CD4-positive, alpha-beta T cell treated with Interleukin-21 for 1 hour (primary cell): ENCODE data around the gene SIGLEC11.
"Not testable (repeated sequence)": the region's sequence is repeated elsewhere in the genome, so short reads cannot be mapped to it uniquely, and the experiment has no call there.

Experiments used
- DNase-seq: peaks from one replicate; pipeline ENCODE4 v3.0.0-alpha.2; 2020

Gene SIGLEC11

DNA sequence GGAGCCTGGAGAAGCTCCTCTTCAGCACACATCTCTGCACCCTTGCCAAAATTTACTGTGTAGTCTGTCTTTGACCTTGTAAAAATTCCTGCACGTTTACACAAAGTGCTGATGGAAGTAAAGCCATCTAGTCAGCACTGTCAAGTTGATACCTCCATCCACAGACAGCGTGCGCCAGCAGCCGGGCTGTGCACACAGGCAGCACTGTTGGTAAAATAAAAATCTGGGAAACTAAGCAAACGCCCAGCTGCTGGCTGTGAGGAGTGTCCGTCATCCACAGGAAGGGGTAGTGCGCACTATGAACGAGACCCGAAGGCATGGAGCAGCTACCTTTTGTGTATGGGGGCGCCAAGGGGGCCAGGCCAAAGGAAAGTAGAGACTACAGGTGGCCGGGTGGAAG lies 17.4 kb upstream of the SIGLEC11 start:
- DNase-seq: no peak

DNA sequence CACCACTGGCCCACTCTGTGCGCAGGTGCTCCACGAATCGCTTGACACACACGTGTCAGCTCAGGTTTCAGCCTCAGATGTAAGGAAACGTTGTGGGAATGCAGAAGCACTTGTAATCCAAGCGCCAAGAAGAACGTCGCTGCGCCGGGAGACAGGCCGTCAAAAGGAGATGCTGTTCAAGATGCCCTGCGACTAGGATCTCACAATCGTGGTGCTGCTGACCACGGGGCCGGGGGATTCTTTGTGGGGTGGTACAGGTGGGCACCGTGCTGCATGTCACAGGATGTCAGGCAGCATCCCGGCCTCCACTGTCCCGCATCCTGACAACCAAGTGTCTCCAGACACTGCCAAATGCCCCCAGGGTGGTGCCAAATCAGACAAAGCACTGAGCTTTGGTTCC lies 16.9 kb upstream of the SIGLEC11 start:
- DNase-seq: no peak

DNA sequence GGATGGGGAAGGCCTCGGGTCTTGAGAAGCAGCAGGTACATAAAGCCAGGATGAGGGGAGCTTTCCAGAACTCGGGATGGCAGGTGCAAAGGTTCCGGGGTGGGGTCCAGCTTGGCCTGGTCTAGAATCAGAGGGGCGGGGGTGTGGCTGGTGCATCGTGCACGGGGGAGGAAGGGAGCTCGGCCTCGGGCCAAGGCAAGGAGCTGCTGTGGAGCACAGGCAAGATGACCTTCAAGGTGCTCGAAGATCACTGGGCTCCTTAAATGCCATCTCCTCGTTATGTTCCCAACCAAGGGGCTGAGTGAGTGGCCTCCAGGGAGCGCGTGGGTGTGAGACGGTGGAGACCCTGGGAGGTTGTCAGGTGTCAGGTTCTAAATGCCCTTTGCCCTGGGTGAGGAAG lies 16.1 kb upstream of the SIGLEC11 start:
- no peak for DNase-seq

DNA sequence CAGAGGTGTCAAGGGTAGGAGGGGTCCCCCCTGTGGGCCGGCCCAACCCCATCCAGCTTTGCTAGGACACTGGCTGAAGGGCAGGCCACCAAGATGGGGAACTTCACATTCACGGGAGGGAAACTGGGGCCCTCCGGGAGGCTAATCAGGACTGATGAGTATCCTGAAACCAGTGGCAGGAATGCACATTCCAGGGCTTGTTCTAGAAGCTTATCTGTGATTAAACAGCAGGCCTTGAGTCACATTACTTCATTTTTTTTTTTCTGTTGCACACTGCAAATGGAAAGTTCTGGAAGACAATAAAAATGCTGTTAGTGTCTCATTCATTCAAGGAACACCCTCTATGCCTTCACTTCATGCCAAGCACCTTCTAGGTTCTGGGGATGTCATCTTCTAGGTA lies 15.5 kb upstream of the SIGLEC11 start:
- DNase-seq: no peak

DNA sequence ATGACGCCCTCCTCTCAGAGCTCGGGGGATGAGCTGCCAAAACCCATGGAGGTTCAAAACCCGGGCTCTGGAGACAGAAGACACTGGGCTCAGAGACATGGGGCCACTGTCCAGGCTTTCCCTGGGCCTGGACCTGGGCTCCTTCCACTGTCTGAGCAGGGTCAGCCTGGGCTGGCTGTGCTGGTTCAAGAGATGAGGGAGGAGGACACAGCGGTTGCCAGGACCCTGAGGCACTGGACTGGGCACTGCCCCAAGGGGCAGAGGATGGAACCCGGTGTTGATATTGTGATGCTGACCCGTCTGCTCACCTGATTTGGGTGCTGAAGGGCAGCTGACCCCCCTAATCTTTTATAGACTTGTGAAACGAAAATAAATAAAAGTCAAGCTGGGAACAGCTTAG lies 14.1 kb upstream of the SIGLEC11 start:
- no peak for DNase-seq

DNA sequence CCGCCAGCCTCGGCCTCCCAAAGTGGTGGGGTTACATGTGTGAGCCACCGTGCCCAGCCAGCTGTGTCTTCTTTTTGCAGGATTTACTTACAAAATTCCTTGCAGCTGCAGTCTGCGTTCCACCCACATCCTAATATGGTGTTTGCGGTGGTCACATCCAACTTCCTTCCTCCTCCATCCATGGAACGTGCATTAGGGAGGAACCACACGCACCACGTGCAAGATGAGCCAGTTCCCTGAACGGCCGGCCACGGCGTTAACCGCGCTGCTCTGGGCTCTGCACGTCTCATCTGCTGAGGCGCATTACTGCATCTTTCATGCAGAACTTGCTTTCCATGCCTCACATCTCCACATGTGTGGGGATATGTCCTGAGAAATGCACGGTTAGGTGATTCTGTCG lies 13.0 kb upstream of the SIGLEC11 start:
- DNase-seq: no peak

DNA sequence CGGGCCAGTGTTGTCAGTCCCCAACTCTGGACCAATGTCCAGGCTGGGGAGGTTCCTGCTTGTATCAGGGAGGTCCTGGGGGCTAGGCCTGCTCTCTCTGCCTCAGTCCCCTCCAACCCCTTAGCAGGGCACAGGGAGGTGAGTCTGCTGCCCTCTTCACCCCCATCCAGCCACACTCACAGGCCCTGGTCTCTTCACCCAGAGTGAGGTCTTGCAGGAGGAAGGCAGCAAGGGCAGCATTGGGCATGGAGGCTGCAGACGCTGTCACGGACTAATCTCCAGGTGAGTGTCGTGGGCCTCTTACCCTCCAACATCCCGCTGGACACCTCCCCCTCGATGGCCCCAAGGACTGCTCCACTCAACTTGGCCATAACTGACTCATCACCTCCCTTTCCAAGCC lies 11.9 kb upstream of the SIGLEC11 start:
- DNase-seq: no peak

DNA sequence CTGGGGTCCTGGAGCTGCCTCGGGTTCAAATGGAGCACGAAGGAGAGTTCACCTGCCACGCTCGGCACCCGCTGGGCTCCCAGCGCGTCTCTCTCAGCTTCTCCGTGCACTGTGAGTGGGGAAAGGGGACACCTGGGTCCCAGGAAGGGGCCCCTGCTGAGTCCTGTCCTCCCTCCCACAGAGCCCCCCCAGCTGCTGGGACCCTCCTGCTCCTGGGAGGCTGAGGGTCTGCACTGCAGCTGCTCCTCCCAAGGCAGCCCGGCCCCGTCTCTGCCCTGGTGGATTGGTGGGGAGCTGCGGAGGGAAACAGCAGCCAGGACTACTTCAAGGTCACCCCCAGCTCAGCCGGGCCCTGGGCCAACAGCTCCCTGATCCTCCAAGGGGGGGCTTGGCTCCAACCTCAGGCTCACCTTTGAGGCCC lies 11.0 kb upstream of the SIGLEC11 start:
- DNase-seq: no peak

DNA sequence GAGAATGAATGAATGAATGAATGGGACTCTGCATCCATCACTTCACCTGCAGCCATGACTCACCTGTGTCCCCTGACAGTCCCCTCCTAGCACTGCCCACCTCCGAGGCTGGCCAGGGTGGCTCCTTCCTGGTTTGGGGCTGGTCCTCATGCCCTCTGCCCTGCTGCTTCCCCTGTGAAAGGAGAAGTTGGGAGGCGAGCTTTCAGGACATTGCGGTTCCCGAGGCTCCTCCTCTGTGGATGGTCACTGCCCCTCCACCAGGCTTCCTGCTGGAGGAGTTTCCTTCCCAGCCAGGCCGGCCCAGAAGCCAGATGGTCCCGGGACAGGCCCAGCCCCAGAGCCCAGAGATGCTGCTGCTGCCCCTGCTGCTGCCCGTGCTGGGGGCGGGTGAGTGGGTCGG lies 8.4 kb upstream of the SIGLEC11 start:
- DNase-seq: not testable (repeated sequence)

DNA sequence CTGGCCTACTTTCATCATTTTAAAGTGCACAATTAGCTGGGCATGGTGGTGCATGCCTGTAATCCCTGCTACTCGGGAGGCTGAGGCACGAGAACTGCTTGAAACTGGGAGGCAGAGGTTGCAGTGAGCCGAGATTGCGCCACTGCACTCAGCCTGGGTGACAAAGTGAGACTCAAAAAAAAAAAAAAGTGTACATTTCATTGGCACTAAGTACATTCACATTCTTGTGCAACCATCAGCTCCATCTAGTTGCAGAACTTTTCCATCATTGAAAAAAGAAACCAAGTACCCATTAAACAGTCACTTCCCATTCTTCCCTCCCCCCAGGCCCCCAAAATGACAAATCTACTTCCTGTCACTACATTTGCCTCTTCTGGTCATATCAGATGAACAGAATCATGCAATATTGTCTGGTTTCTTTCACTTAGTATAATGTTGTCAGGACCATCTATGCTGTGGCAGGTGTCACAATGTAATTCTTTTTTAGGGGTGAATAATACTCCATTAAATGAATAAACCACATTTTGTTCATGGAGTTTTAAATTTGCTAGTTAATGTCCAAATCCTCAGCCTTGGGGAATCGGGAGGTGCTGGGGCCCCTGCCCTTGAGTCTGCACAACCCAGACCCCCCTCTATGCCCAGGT lies 7.4 kb upstream of the SIGLEC11 start:
- DNase-seq: no peak

DNA sequence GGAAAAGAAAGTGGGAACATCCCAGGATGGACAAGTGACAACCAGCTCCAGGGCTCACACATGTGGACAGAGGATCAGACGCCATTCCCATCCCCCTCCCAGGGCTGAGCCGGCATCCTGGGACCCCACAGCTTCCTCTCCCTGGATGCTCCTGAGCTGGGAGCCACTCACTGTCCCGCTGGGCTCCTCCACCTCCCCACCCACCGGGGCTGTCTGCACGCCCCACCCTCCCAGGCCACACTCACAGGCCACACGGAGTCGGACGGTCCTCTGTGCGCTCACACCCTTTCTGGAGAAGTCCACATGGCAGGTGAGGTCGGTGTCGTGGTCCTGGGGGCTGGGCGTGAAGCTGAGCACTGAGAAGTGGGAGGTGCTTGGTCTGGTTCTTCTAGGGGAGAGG lies 1.1 kb downstream of the SIGLEC11 start:
- not testable (repeated sequence) for DNase-seq

DNA sequence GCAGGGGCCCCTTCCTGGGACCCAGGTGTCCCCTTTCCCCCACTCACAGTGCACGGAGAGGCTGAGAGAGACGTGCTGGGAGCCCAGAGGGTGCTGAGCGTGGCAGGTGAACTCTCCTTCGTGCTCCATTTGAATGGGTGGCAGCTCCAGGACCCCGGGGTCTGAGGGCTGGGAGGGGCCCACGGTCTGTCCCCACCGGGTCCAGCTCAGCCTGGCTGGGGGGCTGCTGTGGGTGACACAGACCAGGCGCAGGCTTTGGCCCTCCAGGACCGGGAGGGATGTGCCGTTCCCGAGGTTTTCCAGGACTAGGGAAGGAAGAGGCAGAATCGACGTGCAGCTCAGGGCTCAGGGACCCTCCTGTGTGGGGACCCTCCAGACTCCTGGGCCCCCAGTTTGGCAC lies 2.4 kb downstream of the SIGLEC11 start:
- DNase-seq: not testable (repeated sequence)

DNA sequence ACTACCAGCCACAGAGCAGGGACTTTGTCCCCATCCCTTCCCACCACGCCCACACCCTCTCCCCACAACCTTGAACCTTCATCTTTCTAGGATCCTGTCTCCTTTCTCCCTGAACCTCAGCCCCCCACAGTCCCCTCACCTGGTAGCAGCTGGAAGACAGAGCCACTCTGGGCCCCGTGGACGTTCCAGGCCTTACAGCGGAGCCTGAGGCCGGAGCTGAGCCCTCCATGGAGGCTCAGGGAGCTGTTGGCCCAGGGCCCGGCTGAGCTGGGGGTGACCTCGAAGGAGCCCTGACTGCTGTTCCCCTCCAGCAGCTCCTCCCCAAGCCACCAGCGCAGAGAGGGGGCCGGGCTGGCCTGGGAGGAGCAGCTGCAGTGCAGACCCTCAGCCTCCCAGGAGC lies 2.8 kb downstream of the SIGLEC11 start:
- DNase-seq: not testable (repeated sequence)

DNA sequence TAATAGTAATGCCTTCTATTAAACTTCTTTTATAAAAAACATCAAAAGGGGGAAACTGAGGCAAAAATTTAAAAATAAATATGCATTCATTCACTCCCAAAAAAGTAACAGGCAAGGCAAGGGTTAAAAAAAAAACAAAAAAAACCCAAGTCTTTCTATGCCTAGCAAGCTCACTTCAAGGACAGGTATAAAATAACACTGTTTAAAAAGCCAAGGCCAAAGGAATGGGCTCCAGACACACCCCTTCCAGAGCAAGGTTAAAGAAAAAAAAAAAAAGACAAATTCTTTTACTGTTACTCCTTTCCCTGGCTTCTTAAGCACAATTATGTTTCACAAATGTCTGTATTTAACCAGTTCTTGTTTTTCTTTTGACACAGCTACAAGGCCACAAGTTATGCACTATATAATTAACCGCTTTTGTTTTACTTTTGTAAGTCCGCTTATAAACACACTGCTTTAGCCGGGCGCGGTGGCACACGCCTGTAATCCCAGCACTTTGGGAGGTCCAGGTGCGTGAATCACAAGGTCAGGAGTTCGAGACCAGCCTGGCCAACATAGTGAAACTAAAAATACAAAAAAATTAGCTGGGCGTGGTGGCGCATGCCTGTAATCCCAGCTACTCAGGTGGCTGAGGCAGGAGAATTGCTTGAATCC lies 3.6 kb downstream of the SIGLEC11 start:
- no peak for DNase-seq

DNA sequence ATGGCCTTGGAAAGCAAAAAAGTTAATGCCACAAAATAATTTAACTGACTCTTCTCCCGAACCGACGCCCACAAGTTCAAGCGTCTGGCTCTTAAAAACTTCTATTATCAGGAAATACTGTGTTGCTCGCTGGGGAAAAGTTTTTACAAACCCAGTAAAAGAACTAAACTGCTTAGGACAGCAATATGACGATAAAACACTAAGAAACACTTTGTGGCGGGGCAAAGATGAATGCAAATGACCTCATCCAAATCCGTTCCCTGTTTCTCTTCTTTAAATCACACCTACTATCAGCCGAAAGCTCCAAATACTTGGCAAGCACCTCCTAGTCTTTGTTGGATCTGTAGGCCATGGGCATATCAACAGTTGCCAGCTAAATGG lies 4.9 kb downstream of the SIGLEC11 start:
- DNase-seq: no peak

DNA sequence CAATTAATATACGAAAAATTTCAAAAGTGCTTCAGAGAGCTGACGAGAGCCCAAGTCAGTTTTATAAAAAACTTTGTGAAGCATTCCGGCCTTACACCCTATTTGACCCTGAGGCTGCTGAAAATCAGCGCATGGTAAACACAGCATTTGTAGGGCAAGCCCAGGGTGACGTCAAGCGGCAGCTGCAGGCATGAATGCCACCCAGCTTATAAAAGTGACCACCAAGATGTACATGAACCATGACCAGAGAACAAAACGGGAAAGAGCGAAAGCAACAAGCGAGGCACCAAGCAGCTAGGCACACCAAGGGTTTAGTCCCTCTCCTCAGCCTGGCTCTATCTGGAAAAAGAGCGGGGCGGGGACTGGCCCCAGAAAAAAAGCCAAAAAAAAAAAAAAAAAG lies 6.0 kb downstream of the SIGLEC11 start:
- no peak for DNase-seq

DNA sequence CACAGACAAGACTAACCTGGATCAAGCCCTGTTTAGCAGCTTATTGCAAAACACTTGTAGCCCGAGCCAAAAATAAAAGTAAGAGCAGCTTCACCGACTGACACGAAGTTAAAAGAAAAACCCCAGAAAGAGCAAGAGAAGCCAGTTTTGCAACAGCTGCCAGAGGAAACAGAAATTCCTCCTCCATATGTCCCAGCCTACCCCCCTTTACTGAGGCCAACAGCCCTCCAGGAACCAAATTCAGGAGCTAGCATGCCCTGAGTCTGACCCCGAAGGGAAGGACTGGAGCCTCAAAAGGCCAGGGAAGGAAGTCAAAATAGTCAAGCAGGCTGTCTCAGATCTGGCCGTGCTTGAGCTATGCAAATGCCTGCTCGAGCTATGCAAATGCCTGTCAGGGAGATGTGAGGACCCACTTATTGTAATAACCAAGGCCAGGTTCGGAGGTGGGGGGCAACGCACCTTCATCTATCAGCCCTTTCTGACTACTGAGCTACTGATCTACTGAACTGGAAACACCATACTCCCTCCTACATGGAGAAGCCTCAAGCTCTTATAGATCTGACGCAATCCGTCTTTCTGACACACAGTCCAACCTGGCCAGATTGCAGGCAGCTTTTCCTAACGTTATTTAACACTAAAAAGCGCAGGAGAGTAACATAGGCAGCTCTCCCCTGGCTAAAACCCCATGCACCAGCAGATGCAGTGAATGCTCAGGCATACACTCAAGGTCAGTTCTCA lies 6.7 kb downstream of the SIGLEC11 start:
- DNase-seq: no peak

DNA sequence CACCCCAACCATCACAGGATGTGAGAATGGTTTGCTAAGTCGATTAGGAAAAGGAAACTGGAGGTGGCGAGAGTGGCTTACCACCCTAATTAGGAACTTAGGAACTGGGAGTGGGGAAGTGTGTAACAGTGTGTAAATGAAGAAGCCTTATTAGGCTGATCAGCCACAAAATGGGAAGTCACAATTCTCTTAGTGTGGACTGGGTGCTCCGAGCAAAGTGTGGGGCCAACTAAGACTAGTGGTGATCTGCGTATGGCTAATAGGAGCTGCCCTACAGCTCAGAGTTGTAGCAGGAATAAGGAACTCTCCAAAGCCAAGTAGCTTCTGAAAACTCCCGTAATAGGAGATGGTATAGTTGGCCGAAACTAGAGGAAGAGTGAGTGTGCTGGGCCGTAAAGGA lies 7.6 kb downstream of the SIGLEC11 start:
- DNase-seq: no peak

DNA sequence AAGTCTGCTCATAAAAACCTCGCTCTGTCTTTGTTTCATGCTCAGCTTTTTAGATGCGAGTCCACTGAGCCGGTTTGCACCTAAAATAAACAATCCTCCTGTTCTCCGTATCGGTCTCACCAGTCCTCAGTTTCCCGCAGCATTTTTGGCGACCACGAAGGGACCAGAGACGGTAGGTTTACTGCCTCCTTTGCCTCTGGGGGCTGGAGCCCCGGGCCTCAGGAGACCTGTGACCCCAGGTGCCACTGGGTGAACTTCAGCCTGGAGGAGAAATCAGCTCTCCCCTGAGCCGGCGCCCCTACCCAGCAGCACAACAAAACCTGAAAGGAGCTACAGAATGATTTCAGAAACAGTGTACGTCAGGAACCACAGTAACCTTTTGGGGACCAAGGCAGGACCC lies 8.1 kb downstream of the SIGLEC11 start:
- DNase-seq: no peak

DNA sequence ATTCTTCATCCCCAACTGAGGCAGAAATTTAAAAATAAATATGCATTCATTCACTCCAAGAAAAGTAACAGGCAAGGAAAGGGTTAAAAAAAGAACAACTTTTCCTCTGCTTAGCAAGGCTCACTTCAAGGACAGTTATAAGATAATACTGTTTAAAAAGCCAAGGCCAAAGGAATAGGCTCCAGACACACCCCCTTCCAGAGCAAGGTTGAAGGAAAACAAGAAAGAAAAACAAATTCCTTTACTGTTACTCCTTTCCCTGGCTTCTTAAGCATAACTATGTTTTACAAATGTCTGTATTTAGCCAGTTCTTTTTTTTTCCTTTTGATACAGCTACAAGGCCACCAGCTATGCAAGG lies 8.5 kb downstream of the SIGLEC11 start:
- no peak for DNase-seq

DNA sequence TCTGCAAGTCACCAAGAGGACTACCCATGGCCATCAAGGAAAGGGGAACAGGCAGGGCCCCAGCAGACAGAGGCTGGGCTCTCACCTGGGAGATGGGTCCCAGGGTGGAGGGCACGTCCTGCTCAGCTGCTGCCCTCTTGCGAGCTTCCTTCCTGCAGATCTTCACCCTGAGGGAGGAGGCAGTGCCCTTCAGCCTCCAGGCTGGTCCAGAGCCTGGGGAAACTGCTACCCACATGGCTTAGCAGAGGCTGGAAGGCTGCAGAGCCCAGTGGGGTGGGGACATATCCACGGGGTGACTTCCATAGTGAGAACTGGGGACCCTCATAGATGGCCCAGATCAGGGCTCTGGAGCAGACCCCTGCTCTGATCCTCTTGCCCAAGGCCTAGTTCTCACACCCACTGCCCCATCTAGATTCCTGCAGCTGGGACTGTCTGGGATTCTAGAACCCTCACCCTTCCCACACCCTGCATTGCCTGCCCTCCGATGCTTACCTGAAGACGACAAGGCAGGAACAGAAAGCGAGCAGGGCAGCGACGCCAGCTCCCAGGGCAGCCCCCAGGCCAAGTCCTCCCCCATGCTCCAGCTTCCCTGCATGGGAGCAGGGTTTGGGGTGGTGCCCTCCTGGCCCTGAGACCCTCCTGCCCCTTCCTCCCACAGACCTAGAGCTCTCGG lies 9.0 kb downstream of the SIGLEC11 start:
- no peak for DNase-seq

DNA sequence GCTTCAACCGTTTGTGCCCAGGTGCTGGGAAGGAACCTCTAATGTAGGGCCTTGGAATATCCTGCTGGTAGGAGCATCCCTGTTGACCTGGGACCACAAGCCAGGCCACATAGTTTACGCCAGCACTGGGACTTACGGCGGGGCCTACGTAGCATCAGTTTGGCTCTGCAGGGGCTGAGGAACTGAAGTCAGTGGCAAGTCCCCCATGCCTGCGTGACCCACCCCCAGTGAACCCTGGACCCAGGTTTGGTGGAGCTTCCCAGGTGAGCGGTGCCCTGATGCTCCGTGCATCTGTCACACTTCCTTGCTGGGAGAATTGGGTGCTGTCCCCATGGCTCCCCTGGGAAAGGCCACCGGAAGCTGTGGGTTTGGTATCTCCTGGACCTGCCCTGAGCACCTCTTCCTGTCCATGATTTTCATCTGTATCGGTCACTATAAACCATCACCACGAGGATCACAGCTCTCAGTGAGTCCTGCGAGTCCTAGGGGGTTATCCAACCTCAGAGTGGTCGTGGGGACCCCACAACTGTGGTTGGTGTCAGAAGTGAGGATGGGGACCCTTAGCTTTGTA lies 9.9 kb downstream of the SIGLEC11 start:
- DNase-seq: no peak

DNA sequence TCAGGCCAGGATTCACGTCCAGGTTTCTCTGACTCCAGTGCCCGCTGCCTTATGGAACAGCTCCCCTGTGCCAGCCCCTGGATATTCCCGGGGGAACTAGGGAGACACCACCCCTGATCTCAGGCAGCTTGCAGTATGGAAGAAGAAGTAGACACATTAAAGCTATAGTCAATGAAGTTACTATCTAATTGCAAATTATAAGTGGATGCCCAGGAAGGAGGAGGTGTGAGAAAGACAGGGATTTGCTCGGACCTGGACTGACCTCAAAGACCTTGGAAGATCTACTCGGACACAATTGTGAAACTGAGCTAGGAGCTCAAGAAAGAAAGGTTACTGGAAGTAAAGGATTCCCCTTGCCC lies 10.4 kb downstream of the SIGLEC11 start:
- no peak for DNase-seq
